ENCODE measurements around the gene PRRX1. TPM values are rescaled to one million over a fixed set of nuclear protein-coding genes. Genes with fewer than 3 reads are reported as not detected.

The PRRX1 gene
- total RNA-seq, 1 experiment from 2014 or later = 4.5 TPM

DNA sequence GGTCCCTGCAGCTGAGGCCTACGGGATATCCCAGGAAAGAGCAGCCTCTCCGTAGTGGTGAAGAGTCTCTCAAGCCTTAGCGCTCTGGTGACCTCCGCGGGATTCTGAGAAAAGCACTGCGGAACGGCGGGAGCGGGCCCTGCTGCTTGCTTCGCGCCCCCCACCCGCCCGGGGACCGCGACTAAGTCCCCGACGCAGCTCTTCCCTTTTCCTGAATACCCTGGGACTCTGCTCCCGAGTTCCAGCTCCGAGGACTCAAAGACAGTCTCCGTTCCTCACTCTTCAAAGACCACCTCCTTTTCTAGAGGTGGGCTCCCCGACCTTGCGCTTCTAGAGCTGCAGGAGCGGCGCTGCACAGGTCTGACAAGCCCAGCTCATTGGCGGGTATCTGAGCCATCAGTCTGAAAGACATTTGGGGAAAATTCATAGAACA lies 3.6 kb upstream of the PRRX1 start:
- no peak for DNase-seq (ENCODE audit: low spot score)
- POLR2A ChIA-PET (ENCODE audit: low non-redundant PET) = no interaction called here
- peaks cover 54% of the 10 kb centered on the region for H3K27me3 ChIP-seq (replicated peaks; ENCODE audit: insufficient read depth, low read depth, low read length, poor library complexity)

DNA sequence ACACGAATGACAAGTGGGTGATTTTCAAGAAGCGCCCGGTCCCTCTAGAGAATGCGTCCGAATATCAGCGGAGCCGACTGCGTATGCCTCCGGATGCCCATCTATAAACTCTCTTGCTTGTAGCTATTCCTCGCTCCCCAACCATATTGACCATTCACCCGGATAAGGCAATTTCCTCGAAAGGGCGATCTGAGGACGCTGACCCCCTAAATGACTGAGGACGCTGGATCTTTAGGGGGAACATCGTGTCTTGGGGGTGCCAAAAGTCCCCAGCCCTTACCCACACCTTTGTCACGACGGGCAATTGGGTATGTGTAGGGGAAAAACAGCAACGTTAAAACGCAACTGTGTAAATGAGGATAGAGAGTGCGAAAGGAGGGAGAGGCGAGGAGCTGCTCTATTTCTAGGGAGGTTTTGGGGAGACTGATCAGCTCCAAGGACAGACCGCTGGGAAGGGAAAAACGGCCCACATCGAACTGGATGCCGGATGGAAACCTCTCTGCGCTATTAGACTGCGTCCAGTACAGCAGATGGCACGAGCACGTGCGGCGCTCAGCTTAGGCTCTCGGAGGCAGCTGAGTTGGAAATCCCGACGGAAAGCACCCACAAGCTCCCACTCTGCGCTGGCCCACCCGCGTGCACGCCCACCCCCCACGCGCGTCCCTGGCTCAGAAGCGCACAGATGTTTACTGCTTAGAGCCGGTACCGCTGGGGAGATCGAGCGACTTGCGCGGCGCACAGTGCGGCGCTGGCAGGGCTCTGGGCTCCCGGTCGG lies 2.9 kb upstream of the PRRX1 start:
- peaks cover 61% of the 10 kb centered on the region for H3K27me3 ChIP-seq (replicated peaks; ENCODE audit: insufficient read depth, low read depth, low read length, poor library complexity)
- intact Hi-C loops (cut with micrococcal nuclease; ENCODE audit: unreplicated experiment) = loop anchor here (5.0 kb wide), 1 partner anchor 129 kb away; the partner anchor contains the start of gene GORAB
- H3K9me3 ChIP-seq (ENCODE audit: low read depth, low read length, poor library complexity, severe bottlenecking) = no peaks in the 10 kb centered on the region
- no peak overlapping the region for H3K27ac ChIP-seq (ENCODE audit: low read depth, low read length, poor library complexity, severe bottlenecking)
- CTCF ChIA-PET = no interaction called here
- no peaks in the 10 kb centered on the region for H3K36me3 ChIP-seq (ENCODE audit: insufficient read depth, low read length, poor library complexity, severe bottlenecking)
- H3K4me1 ChIP-seq (ENCODE audit: insufficient read depth, low read length, poor library complexity, severe bottlenecking) = peaks cover 15% of the 10 kb centered on the region
- BruUV-seq (replicated peaks) = no TSS peak
- POLR2A ChIA-PET (ENCODE audit: low non-redundant PET) = no interaction called here
- TF ChIP-seq, protein P1, sequence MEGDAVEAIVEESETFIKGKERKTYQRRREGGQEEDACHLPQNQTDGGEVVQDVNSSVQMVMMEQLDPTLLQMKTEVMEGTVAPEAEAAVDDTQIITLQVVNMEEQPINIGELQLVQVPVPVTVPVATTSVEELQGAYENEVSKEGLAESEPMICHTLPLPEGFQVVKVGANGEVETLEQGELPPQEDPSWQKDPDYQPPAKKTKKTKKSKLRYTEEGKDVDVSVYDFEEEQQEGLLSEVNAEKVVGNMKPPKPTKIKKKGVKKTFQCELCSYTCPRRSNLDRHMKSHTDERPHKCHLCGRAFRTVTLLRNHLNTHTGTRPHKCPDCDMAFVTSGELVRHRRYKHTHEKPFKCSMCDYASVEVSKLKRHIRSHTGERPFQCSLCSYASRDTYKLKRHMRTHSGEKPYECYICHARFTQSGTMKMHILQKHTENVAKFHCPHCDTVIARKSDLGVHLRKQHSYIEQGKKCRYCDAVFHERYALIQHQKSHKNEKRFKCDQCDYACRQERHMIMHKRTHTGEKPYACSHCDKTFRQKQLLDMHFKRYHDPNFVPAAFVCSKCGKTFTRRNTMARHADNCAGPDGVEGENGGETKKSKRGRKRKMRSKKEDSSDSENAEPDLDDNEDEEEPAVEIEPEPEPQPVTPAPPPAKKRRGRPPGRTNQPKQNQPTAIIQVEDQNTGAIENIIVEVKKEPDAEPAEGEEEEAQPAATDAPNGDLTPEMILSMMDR (conservative IDR thresholded peaks at IDR 0.05; ENCODE audit: low read depth, low read length) = no peak
- no peak for TF ChIP-seq EZH2 (IDR thresholded peaks at IDR 0.05; ENCODE audit: borderline replicate concordance, low read depth, low read length, poor library complexity, severe bottlenecking)
- no peak overlapping the region for H3K4me3 ChIP-seq (ENCODE audit: low read depth, low read length, poor library complexity, severe bottlenecking)
- no peak for DNase-seq (ENCODE audit: low spot score)

More for the DNA sequence above, 3.6 kb upstream of the PRRX1 start:
- no peak overlapping the region for H3K4me3 ChIP-seq (ENCODE audit: low read depth, low read length, poor library complexity, severe bottlenecking)
- CTCF ChIA-PET = no interaction called here
- no peaks in the 10 kb centered on the region for H3K9me3 ChIP-seq (ENCODE audit: low read depth, low read length, poor library complexity, severe bottlenecking)
- intact Hi-C loops (cut with micrococcal nuclease; ENCODE audit: unreplicated experiment) = loop anchor here (5.0 kb wide), 1 partner anchor 128 kb away; the partner anchor contains the start of gene GORAB
- H3K27ac ChIP-seq (ENCODE audit: low read depth, low read length, poor library complexity, severe bottlenecking) = no peak overlapping the region
- no TSS peak for BruUV-seq (replicated peaks)
- TF ChIP-seq EZH2 (IDR thresholded peaks at IDR 0.05; ENCODE audit: borderline replicate concordance, low read depth, low read length, poor library complexity, severe bottlenecking) = no peak
- TF ChIP-seq, protein P1 (conservative IDR thresholded peaks at IDR 0.05; ENCODE audit: low read depth, low read length) = no peak
- no peaks in the 10 kb centered on the region for H3K36me3 ChIP-seq (ENCODE audit: insufficient read depth, low read length, poor library complexity, severe bottlenecking)
- H3K4me1 ChIP-seq (ENCODE audit: insufficient read depth, low read length, poor library complexity, severe bottlenecking) = peaks cover 15% of the 10 kb centered on the region

DNA sequence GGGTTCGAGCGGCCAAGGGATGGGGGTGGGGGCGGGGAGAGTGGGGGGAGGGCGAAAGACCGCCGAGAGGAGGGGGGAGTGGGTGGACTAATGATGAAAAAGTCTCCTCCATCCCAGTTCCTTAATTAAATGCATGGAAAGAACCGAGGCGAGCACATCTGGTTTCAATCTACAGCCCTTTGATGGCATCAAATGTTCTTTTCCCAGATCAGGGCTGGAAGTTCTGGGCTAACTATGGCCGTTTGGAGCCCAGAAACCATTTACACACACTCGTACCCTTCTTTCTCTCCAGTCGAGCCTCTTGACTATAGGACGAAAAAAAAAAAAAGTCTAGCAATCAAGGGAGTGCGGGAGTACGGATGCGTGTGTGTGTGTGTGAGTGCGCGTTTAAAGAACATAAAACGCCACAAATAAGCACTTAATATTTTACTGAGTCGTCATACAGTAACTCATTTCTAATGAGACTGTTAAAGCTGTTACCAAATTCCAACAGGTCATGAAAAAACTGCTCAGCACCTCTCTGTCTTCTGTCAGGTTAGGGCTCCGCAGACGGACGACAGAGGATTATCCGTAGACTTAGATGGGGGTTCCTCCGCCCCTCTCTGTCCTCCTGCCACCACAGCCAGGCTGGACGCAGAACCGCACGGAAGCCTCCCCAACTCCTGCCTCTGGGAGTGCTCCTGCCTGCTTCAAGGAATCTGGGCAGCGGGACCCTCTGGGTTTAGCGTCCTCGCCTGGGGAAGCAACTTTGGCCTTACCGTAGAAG lies 2.1 kb upstream of the PRRX1 start:
- Histone ChIP-seq H3K4me1 (ENCODE audit: insufficient read depth, low read length, poor library complexity, severe bottlenecking) (peaks cover 15% of the 10 kb centered on the region), H3K27ac (ENCODE audit: low read depth, low read length, poor library complexity, severe bottlenecking) (no peak overlapping the region), H3K9me3 (ENCODE audit: low read depth, low read length, poor library complexity, severe bottlenecking) (no peaks in the 10 kb centered on the region), H3K4me3 (ENCODE audit: low read depth, low read length, poor library complexity, severe bottlenecking) (peak overlapping the region; percentile 38), H3K27me3 (replicated peaks; ENCODE audit: insufficient read depth, low read depth, low read length, poor library complexity) (peaks cover 61% of the 10 kb centered on the region), H3K36me3 (ENCODE audit: insufficient read depth, low read length, poor library complexity, severe bottlenecking) (no peaks in the 10 kb centered on the region)
- CTCF ChIA-PET = no interaction called here
- intact Hi-C loops (cut with micrococcal nuclease; ENCODE audit: unreplicated experiment) = loop anchor here (5.0 kb wide), 1 partner anchor 130 kb away; the partner anchor contains the start of gene GORAB
- TF ChIP-seq, protein P1 (conservative IDR thresholded peaks at IDR 0.05; ENCODE audit: low read depth, low read length) = no peak
- no peak for TF ChIP-seq EZH2 (IDR thresholded peaks at IDR 0.05; ENCODE audit: borderline replicate concordance, low read depth, low read length, poor library complexity, severe bottlenecking)
- POLR2A ChIA-PET (ENCODE audit: low non-redundant PET) = no interaction called here
- no TSS peak for BruUV-seq (replicated peaks)
- DNase-seq (ENCODE audit: low spot score) = peak; percentile 58
